GM10266 (cell line): ENCODE measurements around the gene PIEZO1.

Experiments used
- DNase-seq: peaks from one replicate; pipeline ENCODE4 v3.0.0; 2012; ENCODE audit errors: extremely low spot score
- CTCF ChIP-seq: IDR thresholded peaks from 2 replicates; pipeline ENCODE4 v1.5.1; 2012; ENCODE audit warnings: mild to moderate bottlenecking, low read depth; ENCODE audit not compliant: control insufficient read depth, insufficient read depth; ENCODE audit errors: missing control alignments

Gene PIEZO1

GRCh38 chr16:88730632-88731607 lies 54.1 kb downstream of the PIEZO1 start:
- no peak for TF ChIP-seq CTCF
- DNase-seq, result no peak

GRCh38 chr16:88727871-88728270 lies 57.1 kb downstream of the PIEZO1 start:
- DNase-seq, result no peak
- no peak for TF ChIP-seq CTCF

- TF ChIP-seq CTCF, result no peak
- DNase-seq, result no peak
These were observed 58.0 kb downstream of the PIEZO1 start for GRCh38 chr16:88726981-88727380.

- DNase-seq, result no peak
- TF ChIP-seq CTCF, result no peak
These were observed 58.6 kb downstream of the PIEZO1 start for GRCh38 chr16:88726408-88726749.

GRCh38 chr16:88725609-88726407 lies 59.2 kb downstream of the PIEZO1 start:
- no peak for TF ChIP-seq CTCF
- no peak for DNase-seq

- no peak for DNase-seq
- no peak for TF ChIP-seq CTCF
These were observed 60.0 kb downstream of the PIEZO1 start for GRCh38 chr16:88724855-88725555.
